K562 (cell line): ENCODE results near the gene SYT8. TPM values are rescaled to one million over a fixed set of nuclear protein-coding genes. Genes with fewer than 3 reads are reported as not detected.
A peak's percentile ranks its signal among the peaks of the same experiment; 100 is the strongest.

Source experiments
- ATAC-seq: fragments of 200-7000 bp; cut with Tn5 transposase; 3 replicates; pipeline ENCODE4 v1.9.1; 2020; ENCODE audit warnings: moderate library complexity
- BruUV-seq: library from RNA; stranded (reverse); fragments of 400-500 nt; replicated peaks from 2 replicates; lab custom pipeline; 2021; lab: Mats Ljungman, UMichigan
- CTCF ChIA-PET: fragments of 300-600 bp; formaldehyde crosslinking; extraction: SDS; loops from one replicate; lab custom pipeline; 2021; ENCODE audit warnings: low intra/inter-chr PET ratio; lab: Yijun Ruan, JAX
- POLR2A ChIA-PET: fragments of 300-600, 350-650 bp; sonication (Branson Sonifier 250); formaldehyde crosslinking; extraction: SDS; loops from one replicate; lab custom pipeline; 2021; ENCODE audit warnings: antibody characterized with exemption, inconsistent platforms; lab: Yijun Ruan, JAX
- DNase-seq, 4 experiments: peaks; one replicate each; pipeline versions ENCODE4 v3.0.0 to v3.0.0-alpha.2; 2011 to 2018; ENCODE audit warnings: low spot score in 3 of 4, mixed read lengths in 3 of 4; ENCODE audit errors: extremely low read depth in 1 of 4
- FAIRE-seq: peaks from 2 replicates; lab custom pipeline; 2011; peaks lifted over from hg19 to GRCh38; lab: Jason Lieb, UNC
- H2AFZ ChIP-seq: 2 replicates; pipeline ENCODE4 v1.6.0; 2011; ENCODE audit warnings: low read depth, low read length, control low read depth, inconsistent platforms
- H3K27ac ChIP-seq: fragments of 200-600 bp; 3 replicates; pipeline ENCODE4 v1.8.0; 2011; ENCODE audit warnings: low read depth, mild to moderate bottlenecking, control low read depth, inconsistent platforms, low read length, moderate library complexity, mixed read lengths; ENCODE audit errors: extremely low read depth
- H3K27me3 ChIP-seq, 2 experiments: fragments of 300-600 bp in 1 of 2; 2 replicates in 1 of 2; 3 replicates in 1 of 2; pipeline versions ENCODE4 v1.6.0 to v1.8.0; 2011; ENCODE audit warnings: inconsistent platforms in 2 of 2, low read length in 2 of 2, mild to moderate bottlenecking in 1 of 2, mixed read lengths in 1 of 2, moderate library complexity in 1 of 2; ENCODE audit not compliant: control insufficient read depth in 2 of 2, insufficient read depth in 2 of 2
- H3K36me3 ChIP-seq: fragments of 300-600 bp; 3 replicates; pipeline ENCODE4 v1.8.0; 2011; ENCODE audit warnings: mild to moderate bottlenecking, low read length, inconsistent platforms; ENCODE audit not compliant: control insufficient read depth, insufficient read depth
- H3K4me1 ChIP-seq, 2 experiments: fragments of 200-600 bp in 1 of 2; replicated peaks in 1 of 2; 2 replicates in 1 of 2; 3 replicates in 1 of 2; pipeline versions ENCODE4 v1.5.1 to v1.8.0; 2011; ENCODE audit warnings: inconsistent platforms in 2 of 2, low read length in 2 of 2, mild to moderate bottlenecking in 1 of 2, mixed read lengths in 1 of 2, moderate library complexity in 1 of 2; ENCODE audit not compliant: control insufficient read depth in 2 of 2, insufficient read depth in 2 of 2
- H3K4me2 ChIP-seq: 2 replicates; pipeline ENCODE4 v1.6.1; 2011; ENCODE audit warnings: low read length, control low read depth, inconsistent platforms, mixed read lengths; ENCODE audit not compliant: insufficient read depth
- H3K4me3 ChIP-seq: fragments of 200-600 bp; sonication (generic), shearing (Covaris generic); 2 replicates; pipeline ENCODE4 v1.5.1; 2016; ENCODE audit warnings: control low read depth, inconsistent platforms
- H3K79me2 ChIP-seq: fragments of 200-600 bp; 3 replicates; pipeline ENCODE4 v1.8.0; 2011; ENCODE audit warnings: low read length, inconsistent platforms; ENCODE audit not compliant: control insufficient read depth, insufficient read depth
- H3K9ac ChIP-seq, 2 experiments: 2 replicates each; pipeline versions ENCODE4 v1.6.0 to v1.6.1; 2011; ENCODE audit warnings: low read depth in 2 of 2, low read length in 2 of 2, control low read depth in 1 of 2, inconsistent platforms in 1 of 2, mild to moderate bottlenecking in 1 of 2, mixed read lengths in 1 of 2; ENCODE audit not compliant: insufficient read depth in 1 of 2
- H3K9me1 ChIP-seq: one replicate; pipeline ENCODE4 v1.6.0; 2011; ENCODE audit warnings: inconsistent platforms, mild to moderate bottlenecking, low read length, moderate library complexity; ENCODE audit not compliant: control insufficient read depth, insufficient read depth
- H3K9me3 ChIP-seq: replicated peaks from 2 replicates; pipeline ENCODE4 v1.5.1; 2011; ENCODE audit warnings: low read depth, low read length, inconsistent platforms; ENCODE audit not compliant: control insufficient read depth, insufficient read depth
- H4K20me1 ChIP-seq: replicated peaks from 2 replicates; pipeline ENCODE4 v1.6.1; 2011; ENCODE audit warnings: low read length, inconsistent platforms, mixed read lengths; ENCODE audit not compliant: control insufficient read depth, insufficient read depth
- BCL6 ChIP-seq: fragments of 250-450 bp; sonication (Bioruptor Pico); IDR thresholded peaks from 2 replicates; pipeline ENCODE4 v1.4.0; 2020
- EGR1 ChIP-seq: fragments of 450-650 bp; conservative IDR thresholded peaks from 2 replicates; pipeline ENCODE4 v1.6.1; 2017; ENCODE audit warnings: mild to moderate bottlenecking
- KAT8 ChIP-seq: fragments of 450-650 bp; IDR thresholded peaks from 2 replicates; pipeline ENCODE4 v1.6.1; 2016; ENCODE audit warnings: low read depth, mild to moderate bottlenecking
- PHTF2 ChIP-seq: fragments of 250-450 bp; sonication (Bioruptor Pico); IDR thresholded peaks from 2 replicates; pipeline ENCODE4 v1.5.0; 2021; ENCODE audit warnings: mild to moderate bottlenecking
- ZBTB34 ChIP-seq: fragments of 250-450 bp; sonication (Bioruptor Pico); IDR thresholded peaks from 2 replicates; pipeline ENCODE4 v1.8.0; 2021; ENCODE audit warnings: mild to moderate bottlenecking, moderate library complexity
- ZFP91 ChIP-seq: sonication (generic); formaldehyde crosslinking; IDR thresholded peaks from 2 replicates; pipeline ENCODE4 v1.8.0; 2022; ENCODE audit warnings: mild to moderate bottlenecking, missing genetic modification reagents
- ZKSCAN3 ChIP-seq: fragments of 250-450 bp; sonication (Bioruptor Pico); IDR thresholded peaks from 2 replicates; pipeline ENCODE4 v1.4.0; 2020
- ZNF124 ChIP-seq: sonication (generic); formaldehyde crosslinking; IDR thresholded peaks from 2 replicates; pipeline ENCODE4 v1.8.1; 2022; ENCODE audit warnings: missing genetic modification reagents
- ZNF79 ChIP-seq: fragments of 250-450 bp; sonication (Bioruptor Pico); IDR thresholded peaks from 2 replicates; pipeline ENCODE4 v1.4.0; 2020; ENCODE audit warnings: low read depth, mild to moderate bottlenecking, moderate library complexity
- WGBS: fragments of 100-300 bp; shearing (Covaris generic); methylation state at CpG from one replicate; pipeline ENCODE4 v1.1.6; 2016; ENCODE audit warnings: low coverage, mixed read lengths; ENCODE audit not compliant: insufficient coverage; ENCODE audit errors: missing lambda C conversion rate; 5-methylcytosine and 5-hydroxymethylcytosine counted together
- in situ Hi-C: fragments of 300-500 bp; cut with MboI; formaldehyde crosslinking; loops from 4 replicates; pipeline ENCODE4 v1.15.0; 2018; ENCODE audit warnings: inconsistent platforms, mixed read lengths
- intact Hi-C: fragments of 100-400 bp; cut with micrococcal nuclease; formaldehyde crosslinking; loops from 2 replicates; pipeline ENCODE4 v1.14.2; 2022
- polyA plus RNA-seq, 8 experiments: library from polyadenylated mRNA; depleted of rRNA in 4 of 8; stranded (reverse) in 5 of 8; unstranded in 3 of 8; fragments of >200 nt; fragmentation: Nextera tagmentation in 2 of 8; fragmentation: Illumina TruSeq in 1 of 8; extraction: Ambion mirVana in 2 of 8; extraction: Trizol in 1 of 8; gene quantifications; 2 replicates each; pipeline versions ENCODE4 v1.2.1 to v1.2.3, GENCODE V29; 2011 to 2014; ENCODE audit warnings: inconsistent platforms in 1 of 8, missing spikeins in 1 of 8
- total RNA-seq, 7 experiments: library from RNA; depleted of rRNA in 6 of 7; stranded (reverse); fragments of >200 nt in 6 of 7; fragmentation: Illumina TruSeq in 2 of 7; extraction: Trizol in 2 of 7; gene quantifications; 2 replicates each; pipeline versions ENCODE4 v1.2.1 to v1.2.3, GENCODE V29; 2011 to 2021; ENCODE audit warnings: low replicate concordance in 1 of 7

The SYT8 gene
- total and polyA plus RNA-seq, 9 of the 15 experiments (the other 6 are each of a cell fraction or from before 2014, with no cell fraction given), result not detected

GRCh38 chr11:1879941-1880720 lies 45.3 kb downstream of the SYT8 start:
- H3K9me3 ChIP-seq, result no peaks in the 10 kb centered on the region
- no peak overlapping the region for H3K4me2 ChIP-seq
- no peaks in the 10 kb centered on the region for H3K9me1 ChIP-seq
- 0 out of 2 replicates have a peak, but pooled peaks cover 5% of the 10 kb centered on the region for H4K20me1 ChIP-seq
- BruUV-seq, result no TSS peak
- 6% methylated on average over 17 of the region's 32 CpGs for WGBS
- peaks cover 0 to 39% of the 10 kb centered on the region in 2 experiments; a peak in 2 of 5 replicates for H3K4me1 ChIP-seq
- H3K4me3 ChIP-seq, result no peak overlapping the region
- DNase-seq, result no peak
- TF ChIP-seq ZNF79 (CRISPR knock-in tag) (no peak), KAT8 (no peak), ZFP91 (CRISPR knock-in tag) (no peak), ZBTB34 (CRISPR knock-in tag) (no peak), BCL6 (CRISPR knock-in tag) (no peak), PHTF2 (CRISPR knock-in tag) (no peak), ZNF124 (CRISPR knock-in tag) (no peak), EGR1 (0 out of 2 replicates have a peak, but pooled peaks have one; percentile 19), ZKSCAN3 (CRISPR knock-in tag) (no peak)
- H3K9ac ChIP-seq, result no peak overlapping the region
- H3K27me3 ChIP-seq, result peaks cover 3 to 50% of the 10 kb centered on the region in 2 experiments; a peak in 3 of 5 replicates
- ATAC-seq, result no peak
- H3K36me3 ChIP-seq, result no peaks in the 10 kb centered on the region
- FAIRE-seq, result no peak
- in situ Hi-C loops, result loop anchor here (5.0 to 10.0 kb wide), 2 partner anchors 37 to 125 kb away; partner anchors contain the start of gene TNNT3
- ChIA-PET CTCF (interaction anchor here (0.6 to 6.5 kb wide), 3 partner anchors 53 to 363 kb away, joined by 3 to 93 read pairs (median 5); partner anchors contain the start of gene H19), POLR2A (no interaction called here)
- intact Hi-C loops, result loop anchor here (5.0 kb wide), 1 partner anchor 188 kb away; no protein-coding TSS in a partner anchor
- H3K27ac ChIP-seq, result no peak overlapping the region
- no peaks in the 10 kb centered on the region for H3K79me2 ChIP-seq
- no peak overlapping the region for H2AFZ ChIP-seq
